ENCODE data around the gene TMPRSS4.

- TF ChIP-seq CTCF (IDR thresholded peaks at IDR 0.05) (no peak), POLR2AphosphoS5 (IDR thresholded peaks at IDR 0.05) (no peak), POLR2A (IDR thresholded peaks at IDR 0.05) (no peak)
Observed at GRCh38 chr11:118088531-118088930, 11.7 kb downstream of the TMPRSS4 start.

All from breast epithelium (tissue), 3 donors.